Stimulated activated effector memory CD8-positive, alpha-beta T cell treated with anti-CD3 and anti-CD28 coated beads, Interleukin-12 subunit alpha, Interleukin-12 subunit beta, amount 100 ng/mL, for 72 hours (primary cell): ENCODE data around the gene EFHC2.

Source experiments
- ATAC-seq: fragments of 150-1000 bp; cut with Tn5 transposase; 2 replicates; pipeline ENCODE4 v1.10.0; 2021
- DNase-seq, 2 donors: peaks; one replicate each; pipeline ENCODE4 v3.0.0; 2021 to 2022; ENCODE audit warnings: low spot score in 2 of 2
- H3K27ac Mint-ChIP-seq: one replicate; pipeline ENCODE4 v1.8.0; 2022; ENCODE audit warnings: mild to moderate bottlenecking, mixed read lengths
- H3K36me3 Mint-ChIP-seq: one replicate; pipeline ENCODE4 v1.8.0; 2022; ENCODE audit warnings: mild to moderate bottlenecking, mixed read lengths
- H3K4me1 Mint-ChIP-seq: one replicate; pipeline ENCODE4 v1.8.0; 2022; ENCODE audit warnings: mixed read lengths
- H3K4me3 Mint-ChIP-seq: one replicate; pipeline ENCODE4 v1.8.0; 2022; ENCODE audit warnings: mild to moderate bottlenecking, mixed read lengths
- H3K9me3 Mint-ChIP-seq: one replicate; pipeline ENCODE4 v1.8.0; 2022; ENCODE audit warnings: mixed read lengths

Gene EFHC2

GRCh38 chrX:44162964-44163475 is 180.5 kb downstream of the EFHC2 start:
- DNase-seq (no peak), ATAC-seq (no peak)
- Mint-ChIP-seq H3K27ac (no peak overlapping the region), H3K9me3 (no peaks in the 10 kb centered on the region), H3K4me3 (no peak overlapping the region), H3K36me3 (no peaks in the 10 kb centered on the region), H3K4me1 (no peaks in the 10 kb centered on the region)

GRCh38 chrX:44157858-44158257 is 185.6 kb downstream of the EFHC2 start:
- DNase-seq = no peak
- Mint-ChIP-seq H3K36me3 (no peaks in the 10 kb centered on the region), H3K9me3 (no peaks in the 10 kb centered on the region)

DNA sequence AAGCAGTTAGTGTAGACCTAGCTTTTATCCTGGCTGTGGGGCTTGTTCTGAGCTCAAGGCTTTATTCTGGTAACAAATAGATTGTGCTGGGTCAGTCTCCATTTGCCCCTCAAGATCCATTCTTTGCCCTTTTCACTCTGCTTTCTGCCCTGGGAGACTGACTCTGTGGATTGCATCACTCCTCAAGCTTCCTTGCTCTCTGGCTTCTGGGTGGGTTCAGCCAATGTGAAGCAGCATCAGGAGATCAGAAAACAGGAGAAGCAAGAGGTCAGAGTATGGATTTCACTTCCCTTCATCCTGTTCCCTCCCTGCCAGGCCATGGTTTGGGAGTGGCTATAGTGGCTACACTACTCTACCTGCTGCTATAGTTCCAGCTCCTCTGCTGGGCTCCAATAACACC is 186.2 kb downstream of the EFHC2 start:
- H3K36me3 Mint-ChIP-seq = no peaks in the 10 kb centered on the region
- no peak for ATAC-seq

More at GRCh38 chrX:44157858-44158257, 185.6 kb downstream of the EFHC2 start:
- no peak overlapping the region for H3K27ac Mint-ChIP-seq
- no peaks in the 10 kb centered on the region for H3K4me1 Mint-ChIP-seq
- no peak overlapping the region for H3K4me3 Mint-ChIP-seq
- no peak for ATAC-seq

DNA sequence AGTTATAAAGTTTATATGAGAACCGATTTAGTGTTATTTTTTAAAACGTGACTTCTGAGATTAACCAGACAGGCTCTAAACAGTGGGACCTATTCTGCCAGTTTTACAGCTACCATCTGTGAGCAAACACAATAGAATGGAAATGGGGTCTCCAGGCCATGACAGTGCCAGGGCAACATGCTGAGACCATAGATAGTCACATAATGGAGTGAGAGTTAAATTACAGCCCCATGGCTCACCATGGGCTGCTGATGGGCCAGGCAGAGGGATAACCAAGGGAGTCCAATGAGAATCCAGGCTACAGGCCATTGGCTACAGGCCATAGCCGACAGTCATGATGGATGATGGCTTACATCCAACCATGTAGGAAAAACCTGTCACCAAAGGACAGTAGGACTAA is 186.7 kb downstream of the EFHC2 start:
- ATAC-seq (no peak), DNase-seq (no peak)
- Mint-ChIP-seq H3K36me3 (no peaks in the 10 kb centered on the region), H3K27ac (no peak overlapping the region), H3K4me1 (no peaks in the 10 kb centered on the region), H3K4me3 (no peak overlapping the region), H3K9me3 (no peaks in the 10 kb centered on the region)

More for the DNA sequence above, 186.2 kb downstream of the EFHC2 start:
- H3K4me3 Mint-ChIP-seq = no peak overlapping the region
- DNase-seq = no peak
- H3K9me3 Mint-ChIP-seq = no peaks in the 10 kb centered on the region
- no peak overlapping the region for H3K27ac Mint-ChIP-seq
- H3K4me1 Mint-ChIP-seq = no peaks in the 10 kb centered on the region

DNA sequence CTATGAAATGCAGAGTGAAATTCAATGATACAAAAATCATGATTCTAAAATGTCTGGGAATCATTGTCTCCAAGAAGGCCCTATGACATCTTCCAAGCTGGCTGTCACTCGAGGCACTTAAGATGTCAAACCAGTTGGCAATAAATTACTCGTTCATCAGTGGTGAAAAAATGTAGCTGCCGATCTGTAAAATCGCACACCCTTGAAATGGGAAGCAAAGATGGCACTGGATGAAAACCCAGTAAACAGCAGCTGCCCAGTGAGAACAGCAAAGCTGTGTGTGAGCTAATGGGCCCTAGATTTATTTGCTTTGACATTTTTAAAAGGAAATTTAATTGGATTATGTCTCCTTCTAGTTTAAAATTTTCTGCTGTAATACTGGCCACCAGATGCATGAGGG is 188.3 kb downstream of the EFHC2 start:
- H3K4me1 Mint-ChIP-seq = no peaks in the 10 kb centered on the region
- ATAC-seq (no peak), DNase-seq (no peak)
- no peak overlapping the region for H3K27ac Mint-ChIP-seq
- H3K9me3 Mint-ChIP-seq = no peaks in the 10 kb centered on the region
- no peak overlapping the region for H3K4me3 Mint-ChIP-seq
- H3K36me3 Mint-ChIP-seq = no peaks in the 10 kb centered on the region

- Mint-ChIP-seq H3K4me1 (no peaks in the 10 kb centered on the region), H3K27ac (no peak overlapping the region), H3K36me3 (no peaks in the 10 kb centered on the region), H3K4me3 (no peak overlapping the region), H3K9me3 (no peaks in the 10 kb centered on the region)
- ATAC-seq (no peak), DNase-seq (no peak)
These were observed 190.6 kb downstream of the EFHC2 start for GRCh38 chrX:44152852-44153251.

- ATAC-seq = no peak
- no peaks in the 10 kb centered on the region for H3K36me3 Mint-ChIP-seq
- H3K4me3 Mint-ChIP-seq = no peak overlapping the region
- H3K9me3 Mint-ChIP-seq = no peaks in the 10 kb centered on the region
- no peak overlapping the region for H3K27ac Mint-ChIP-seq
- H3K4me1 Mint-ChIP-seq = no peaks in the 10 kb centered on the region
- DNase-seq = no peak
These were observed 196.3 kb downstream of the EFHC2 start for GRCh38 chrX:44147130-44147529.

DNA sequence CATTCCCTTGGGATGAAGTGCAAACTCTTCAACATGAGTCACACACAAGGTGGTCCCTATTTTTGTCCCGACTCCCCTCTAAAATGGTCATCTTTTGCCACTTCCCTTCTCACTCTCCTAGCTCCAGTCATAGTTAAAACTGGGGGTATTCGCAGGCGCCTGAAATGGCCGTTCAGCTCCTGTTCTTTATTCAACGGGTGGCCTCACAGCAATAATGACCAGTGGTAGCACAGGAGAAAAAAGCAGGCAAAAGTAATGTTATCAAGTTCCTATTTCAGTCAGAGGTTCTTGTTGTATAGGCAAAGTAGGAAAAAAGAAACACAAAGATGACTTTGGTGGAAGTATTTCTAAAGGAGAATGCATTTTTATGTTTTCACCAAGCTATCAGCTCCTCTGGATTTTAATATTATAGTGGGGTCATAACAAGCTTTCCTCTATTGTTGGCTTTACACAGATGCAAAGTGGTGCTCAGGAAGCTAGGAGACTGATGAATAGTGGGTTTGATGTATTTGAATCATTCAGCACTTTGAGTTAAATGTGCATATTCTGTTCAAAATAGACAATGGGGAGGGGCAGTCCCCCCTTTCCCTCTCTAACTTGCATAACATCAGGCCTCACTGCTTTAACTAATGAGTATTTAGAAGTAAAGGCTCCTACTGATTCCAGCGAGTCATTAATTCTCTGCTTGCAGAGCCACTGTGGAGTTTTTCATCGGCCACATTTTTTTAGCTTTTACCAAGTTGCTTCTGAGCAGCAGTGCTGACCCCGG is 199.1 kb downstream of the EFHC2 start:
- ATAC-seq (no peak), DNase-seq (no peak)
- no peak overlapping the region for H3K27ac Mint-ChIP-seq
- H3K9me3 Mint-ChIP-seq = no peaks in the 10 kb centered on the region
- H3K4me1 Mint-ChIP-seq = no peaks in the 10 kb centered on the region
- H3K4me3 Mint-ChIP-seq = no peak overlapping the region
- no peaks in the 10 kb centered on the region for H3K36me3 Mint-ChIP-seq

DNA sequence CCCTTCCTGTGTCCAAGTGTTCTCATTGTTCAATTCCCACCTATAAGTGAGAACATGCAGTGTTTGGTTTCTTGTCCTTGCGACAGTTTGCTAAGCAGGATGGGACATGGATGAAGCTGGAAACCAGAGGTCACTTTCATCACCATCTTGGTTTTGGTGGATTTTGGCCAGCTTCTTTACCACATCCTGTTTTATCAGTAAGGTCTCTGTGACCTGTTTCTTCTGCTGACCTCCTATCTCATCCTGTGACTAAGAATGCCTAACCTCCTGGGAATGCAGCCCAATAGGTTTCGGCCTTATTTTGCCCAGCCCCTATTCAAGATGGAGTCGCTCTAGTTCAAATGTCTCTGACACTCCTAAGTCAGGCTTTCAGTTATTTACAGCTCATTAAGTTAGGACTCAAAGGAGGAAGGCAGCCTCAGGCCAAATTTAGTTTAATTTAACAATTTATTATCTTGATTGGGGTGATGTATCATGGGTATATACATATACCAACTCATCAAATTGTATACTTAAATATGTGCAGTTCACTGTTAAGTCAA is 200.3 kb downstream of the EFHC2 start:
- no peak for DNase-seq
- ATAC-seq = no peak
- Mint-ChIP-seq H3K4me1 (no peaks in the 10 kb centered on the region), H3K27ac (no peak overlapping the region), H3K9me3 (no peaks in the 10 kb centered on the region), H3K4me3 (no peak overlapping the region), H3K36me3 (no peaks in the 10 kb centered on the region)

GRCh38 chrX:44130189-44130588 is 213.3 kb downstream of the EFHC2 start:
- H3K4me1 Mint-ChIP-seq = no peaks in the 10 kb centered on the region
- no peaks in the 10 kb centered on the region for H3K9me3 Mint-ChIP-seq
- no peak for ATAC-seq
- no peak overlapping the region for H3K27ac Mint-ChIP-seq
- H3K4me3 Mint-ChIP-seq = no peak overlapping the region
- no peaks in the 10 kb centered on the region for H3K36me3 Mint-ChIP-seq
- no peak for DNase-seq

DNA sequence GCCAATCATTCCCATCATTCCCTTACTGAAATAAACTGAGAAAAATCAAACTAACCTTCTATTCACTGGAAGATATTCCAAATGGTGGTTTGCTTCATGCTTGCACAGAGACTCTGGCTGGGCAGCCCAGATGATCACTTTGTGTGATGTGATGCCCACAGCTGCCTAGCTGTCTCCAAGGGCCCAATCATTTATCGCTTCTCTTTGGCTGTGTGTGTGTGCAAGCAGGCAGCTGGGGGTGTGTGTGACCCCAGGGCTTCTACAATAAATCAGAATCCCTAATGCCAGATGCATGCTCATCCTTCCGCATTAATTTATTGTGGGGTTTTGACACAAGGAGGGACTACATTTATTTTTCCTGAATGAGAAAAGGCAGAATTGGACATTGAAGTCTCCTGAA is 230.1 kb downstream of the EFHC2 start:
- Mint-ChIP-seq H3K9me3 (no peaks in the 10 kb centered on the region), H3K4me1 (no peaks in the 10 kb centered on the region), H3K27ac (no peak overlapping the region), H3K4me3 (no peak overlapping the region), H3K36me3 (no peaks in the 10 kb centered on the region)
- ATAC-seq = no peak
- DNase-seq = no peak

DNA sequence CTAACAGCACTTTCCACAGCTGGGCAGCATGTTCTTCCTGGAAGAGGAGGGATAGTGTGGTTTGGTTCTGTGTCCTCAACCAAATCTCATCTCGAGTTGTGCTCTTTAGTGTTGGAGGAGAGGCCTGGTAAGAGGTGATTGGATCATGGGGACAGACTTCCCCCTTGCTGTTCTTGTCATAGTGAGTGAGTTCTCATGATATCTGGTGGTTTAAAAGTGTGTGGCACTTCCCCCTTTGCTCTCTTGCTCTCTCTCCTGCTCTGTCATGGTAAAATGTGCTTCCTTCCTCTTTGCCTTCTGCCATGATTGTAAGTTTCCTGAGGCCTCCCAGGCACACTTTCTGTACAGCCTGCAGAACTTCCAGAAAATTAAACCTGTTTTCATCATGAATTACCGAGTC is 236.6 kb downstream of the EFHC2 start:
- Mint-ChIP-seq H3K4me3 (no peak overlapping the region), H3K27ac (no peak overlapping the region), H3K9me3 (peaks cover 8% of the 10 kb centered on the region), H3K36me3 (no peaks in the 10 kb centered on the region), H3K4me1 (no peaks in the 10 kb centered on the region)
- ATAC-seq = no peak
- DNase-seq = no peak

DNA sequence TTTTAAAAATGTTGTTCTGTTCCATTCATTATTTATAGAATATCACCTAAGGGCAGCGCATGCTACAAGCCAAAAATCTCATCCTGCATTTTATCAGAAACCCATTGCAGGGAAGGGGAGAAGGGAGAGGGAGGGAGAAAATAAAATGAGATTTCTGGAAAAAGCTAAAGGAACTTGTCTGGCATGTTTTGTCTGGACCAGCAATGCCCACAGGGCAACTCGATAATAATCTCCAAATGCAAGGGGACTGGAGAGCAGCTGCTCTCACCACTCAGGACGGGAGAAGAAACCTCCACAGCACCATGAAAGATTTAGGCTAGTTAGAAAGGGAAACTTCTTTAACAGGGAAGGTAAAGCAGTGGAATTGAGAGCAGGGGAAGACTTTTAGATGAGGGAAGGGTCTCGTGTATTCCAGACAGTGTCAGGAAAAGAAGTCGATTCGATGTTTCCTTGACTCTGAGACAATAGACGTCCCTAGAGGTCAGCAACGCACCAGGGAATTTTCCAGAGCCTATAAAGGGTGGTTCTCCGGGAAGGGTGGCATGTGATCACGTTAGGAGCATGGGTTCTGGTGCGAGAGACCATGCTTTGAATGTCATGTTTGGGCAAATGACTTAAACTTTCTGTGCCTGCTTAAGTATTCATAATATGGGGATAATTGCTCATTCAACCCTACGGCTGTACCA is 238.1 kb downstream of the EFHC2 start:
- Mint-ChIP-seq H3K9me3 (peaks cover 8% of the 10 kb centered on the region), H3K4me1 (no peaks in the 10 kb centered on the region), H3K27ac (no peak overlapping the region), H3K36me3 (no peaks in the 10 kb centered on the region), H3K4me3 (no peak overlapping the region)
- ATAC-seq (no peak), DNase-seq (no peak)

- no peak overlapping the region for H3K4me3 Mint-ChIP-seq
- peaks cover 8% of the 10 kb centered on the region for H3K9me3 Mint-ChIP-seq
- no peak overlapping the region for H3K27ac Mint-ChIP-seq
- H3K4me1 Mint-ChIP-seq = no peaks in the 10 kb centered on the region
- ATAC-seq (no peak), DNase-seq (no peak)
- H3K36me3 Mint-ChIP-seq = no peaks in the 10 kb centered on the region
These were observed 238.8 kb downstream of the EFHC2 start for GRCh38 chrX:44104699-44105098.

- no peak overlapping the region for H3K4me3 Mint-ChIP-seq
These were observed 242.2 kb downstream of the EFHC2 start for GRCh38 chrX:44101281-44101680.

DNA sequence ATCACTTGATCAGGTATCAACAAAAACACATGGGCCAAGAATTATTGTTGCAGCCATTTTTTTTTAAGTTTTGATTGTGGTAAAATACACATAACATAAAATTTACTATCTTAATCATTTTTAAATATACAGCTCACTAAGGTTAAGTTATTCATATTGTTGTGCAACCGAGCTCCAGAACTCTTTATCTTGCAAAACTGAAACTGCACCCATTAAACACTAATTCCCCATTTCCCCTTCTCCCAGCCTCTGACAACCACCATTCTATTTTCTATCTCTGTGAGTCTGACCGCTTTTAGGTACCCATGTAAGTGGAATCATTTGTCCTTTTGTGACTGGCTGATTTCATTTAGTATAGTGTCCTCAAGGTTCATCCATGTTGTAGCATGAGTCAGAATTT is 244.1 kb downstream of the EFHC2 start:
- no peak overlapping the region for H3K27ac Mint-ChIP-seq
- no peak overlapping the region for H3K4me3 Mint-ChIP-seq
- ATAC-seq (no peak), DNase-seq (no peak)
- no peaks in the 10 kb centered on the region for H3K36me3 Mint-ChIP-seq
- H3K9me3 Mint-ChIP-seq = no peaks in the 10 kb centered on the region
- H3K4me1 Mint-ChIP-seq = no peaks in the 10 kb centered on the region

More at GRCh38 chrX:44101281-44101680, 242.2 kb downstream of the EFHC2 start:
- ATAC-seq (no peak), DNase-seq (no peak)
- Mint-ChIP-seq H3K36me3 (no peaks in the 10 kb centered on the region), H3K4me1 (no peaks in the 10 kb centered on the region), H3K27ac (no peak overlapping the region), H3K9me3 (peaks cover 2% of the 10 kb centered on the region)
